KMS-11 (cell line): ENCODE measurements around the gene CFAP44.

ENCODE experiments used
- H2AFZ ChIP-seq: fragments of 200-600 bp; sonication (generic); 2 replicates; pipeline ENCODE4 v1.6.1; 2016; ENCODE audit warnings: antibody characterized with exemption, mixed run types, low read depth
- H3K27ac ChIP-seq: fragments of 200-600 bp; sonication (generic); 2 replicates; pipeline ENCODE4 v1.6.1; 2016; ENCODE audit warnings: mild to moderate bottlenecking, mixed run types
- H3K27me3 ChIP-seq: fragments of 200-600 bp; sonication (generic); 2 replicates; pipeline ENCODE4 v1.6.1; 2017; ENCODE audit warnings: mild to moderate bottlenecking, low read depth, mixed run types, moderate library complexity; ENCODE audit not compliant: insufficient read depth
- H3K36me3 ChIP-seq: fragments of 200-600 bp; sonication (generic); 2 replicates; pipeline ENCODE4 v1.6.1; 2017; ENCODE audit warnings: mild to moderate bottlenecking, mixed run types; ENCODE audit not compliant: insufficient read depth
- H3K4me1 ChIP-seq: fragments of 200-600 bp; sonication (generic); 2 replicates; pipeline ENCODE4 v1.6.1; 2016; ENCODE audit warnings: mild to moderate bottlenecking, low read depth, mixed run types; ENCODE audit not compliant: poor library complexity, severe bottlenecking
- H3K4me2 ChIP-seq: fragments of 200-600 bp; sonication (generic); 2 replicates; pipeline ENCODE4 v1.7.0; 2016; ENCODE audit warnings: mild to moderate bottlenecking, mixed run types
- H3K4me3 ChIP-seq: fragments of 200-600 bp; sonication (generic); IDR thresholded peaks from 2 replicates; pipeline ENCODE4 v1.6.1; 2017; ENCODE audit warnings: low read depth, low read length, mixed read lengths; ENCODE audit not compliant: insufficient read depth
- H3K79me2 ChIP-seq: fragments of 200-600 bp; sonication (generic); 2 replicates; pipeline ENCODE4 v1.6.1; 2016; ENCODE audit warnings: low read depth, mixed run types; ENCODE audit not compliant: insufficient read depth
- H3K9ac ChIP-seq: fragments of 200-600 bp; sonication (generic); 2 replicates; pipeline ENCODE4 v1.6.1; 2016; ENCODE audit warnings: mild to moderate bottlenecking, mixed run types
- H4K20me1 ChIP-seq: fragments of 200-600 bp; sonication (generic); 2 replicates; pipeline ENCODE4 v1.6.1; 2016; ENCODE audit warnings: mild to moderate bottlenecking, mixed run types; ENCODE audit not compliant: insufficient read depth
- TF ChIP-seq, protein P1 (sequence below): fragments of 200-600 bp; sonication (generic); conservative IDR thresholded peaks from 2 replicates; pipeline ENCODE4 v1.6.1; 2017; ENCODE audit warnings: low read depth, mild to moderate bottlenecking, antibody characterized with exemption, low read length, moderate library complexity, mixed read lengths

Gene CFAP44

GRCh38 chr3:113421082-113421481 is 20.2 kb downstream of the CFAP44 start:
- H3K4me2 ChIP-seq: no peak overlapping the region

GRCh38 chr3:113409676-113410075 is 31.6 kb downstream of the CFAP44 start:
- TF ChIP-seq, protein P1, sequence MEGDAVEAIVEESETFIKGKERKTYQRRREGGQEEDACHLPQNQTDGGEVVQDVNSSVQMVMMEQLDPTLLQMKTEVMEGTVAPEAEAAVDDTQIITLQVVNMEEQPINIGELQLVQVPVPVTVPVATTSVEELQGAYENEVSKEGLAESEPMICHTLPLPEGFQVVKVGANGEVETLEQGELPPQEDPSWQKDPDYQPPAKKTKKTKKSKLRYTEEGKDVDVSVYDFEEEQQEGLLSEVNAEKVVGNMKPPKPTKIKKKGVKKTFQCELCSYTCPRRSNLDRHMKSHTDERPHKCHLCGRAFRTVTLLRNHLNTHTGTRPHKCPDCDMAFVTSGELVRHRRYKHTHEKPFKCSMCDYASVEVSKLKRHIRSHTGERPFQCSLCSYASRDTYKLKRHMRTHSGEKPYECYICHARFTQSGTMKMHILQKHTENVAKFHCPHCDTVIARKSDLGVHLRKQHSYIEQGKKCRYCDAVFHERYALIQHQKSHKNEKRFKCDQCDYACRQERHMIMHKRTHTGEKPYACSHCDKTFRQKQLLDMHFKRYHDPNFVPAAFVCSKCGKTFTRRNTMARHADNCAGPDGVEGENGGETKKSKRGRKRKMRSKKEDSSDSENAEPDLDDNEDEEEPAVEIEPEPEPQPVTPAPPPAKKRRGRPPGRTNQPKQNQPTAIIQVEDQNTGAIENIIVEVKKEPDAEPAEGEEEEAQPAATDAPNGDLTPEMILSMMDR: no peak
- Histone ChIP-seq H3K4me2 (no peak overlapping the region), H4K20me1 (no peaks in the 10 kb centered on the region), H3K4me3 (no peak overlapping the region), H2AFZ (no peak overlapping the region), H3K27ac (no peak overlapping the region), H3K9ac (no peak overlapping the region), H3K4me1 (no peaks in the 10 kb centered on the region), H3K79me2 (no peaks in the 10 kb centered on the region), H3K36me3 (no peaks in the 10 kb centered on the region), H3K27me3 (no peaks in the 10 kb centered on the region)

More at GRCh38 chr3:113421082-113421481, 20.2 kb downstream of the CFAP44 start:
- Histone ChIP-seq H2AFZ (no peak overlapping the region), H4K20me1 (no peaks in the 10 kb centered on the region), H3K79me2 (no peaks in the 10 kb centered on the region), H3K9ac (no peak overlapping the region), H3K4me1 (peaks cover 8% of the 10 kb centered on the region), H3K27ac (no peak overlapping the region), H3K27me3 (no peaks in the 10 kb centered on the region), H3K36me3 (no peaks in the 10 kb centered on the region), H3K4me3 (no peak overlapping the region)
- TF ChIP-seq, protein P1: no peak

DNA sequence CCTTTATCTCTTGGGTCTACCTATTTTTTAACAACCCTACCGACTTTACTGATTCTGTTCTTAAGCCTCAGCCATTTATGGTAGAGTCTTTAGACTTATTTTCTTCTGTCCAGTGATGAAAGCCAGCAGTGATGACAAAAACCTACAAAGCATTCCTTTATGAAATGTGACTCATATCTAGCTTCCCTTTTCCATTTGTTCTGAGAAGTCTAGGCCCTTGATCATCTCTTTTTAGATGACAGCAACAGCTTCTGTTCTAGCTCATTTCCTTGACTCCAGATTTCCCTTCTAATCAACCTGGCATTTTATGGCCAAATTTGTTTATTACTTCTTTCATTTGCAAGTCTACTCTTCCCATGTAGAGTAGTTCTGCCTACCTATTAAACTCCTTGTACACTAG is 36.1 kb downstream of the CFAP44 start:
- Histone ChIP-seq H3K27me3 (no peaks in the 10 kb centered on the region), H3K4me2 (no peak overlapping the region), H3K4me1 (no peaks in the 10 kb centered on the region), H2AFZ (no peak overlapping the region), H3K9ac (no peak overlapping the region), H3K27ac (no peak overlapping the region), H3K79me2 (no peaks in the 10 kb centered on the region), H3K36me3 (no peaks in the 10 kb centered on the region), H4K20me1 (no peaks in the 10 kb centered on the region), H3K4me3 (no peak overlapping the region)
- TF ChIP-seq, protein P1: no peak

GRCh38 chr3:113404637-113405036 is 36.7 kb downstream of the CFAP44 start:
- Histone ChIP-seq H3K36me3 (no peaks in the 10 kb centered on the region), H3K4me2 (no peak overlapping the region), H3K9ac (no peak overlapping the region), H2AFZ (no peak overlapping the region), H3K4me3 (no peak overlapping the region), H3K4me1 (no peaks in the 10 kb centered on the region), H3K79me2 (no peaks in the 10 kb centered on the region), H4K20me1 (no peaks in the 10 kb centered on the region), H3K27ac (no peak overlapping the region), H3K27me3 (no peaks in the 10 kb centered on the region)
- TF ChIP-seq, protein P1: no peak
